Smooth muscle cell (in vitro differentiated cells): ENCODE results near the gene RFTN1. TPM values are rescaled to one million over a fixed set of nuclear protein-coding genes. Genes with fewer than 3 reads are reported as not detected.

Source experiments
- DNase-seq: peaks from one replicate; lab custom pipeline; 2025; ENCODE audit not compliant: unreplicated experiment; lab: John Stamatoyannopoulos, UW
- H2AFZ ChIP-seq: fragments of 200-600 bp; sonication (generic); 2 replicates; pipeline ENCODE4 v1.6.0; 2016; ENCODE audit warnings: antibody characterized with exemption, low read depth, mild to moderate bottlenecking
- H3F3A ChIP-seq: fragments of 200-600 bp; sonication (generic); 2 replicates; pipeline ENCODE4 v1.6.0; 2017; ENCODE audit warnings: antibody characterized with exemption, low read depth
- H3K27ac ChIP-seq: fragments of 200-600 bp; sonication (generic); 2 replicates; pipeline ENCODE4 v1.5.1; 2016; ENCODE audit warnings: low read depth, mild to moderate bottlenecking
- H3K27me3 ChIP-seq: fragments of 200-600 bp; sonication (generic); 2 replicates; pipeline ENCODE4 v1.6.1; 2016; ENCODE audit warnings: low read depth, mild to moderate bottlenecking
- H3K36me3 ChIP-seq: fragments of 200-600 bp; sonication (generic); 2 replicates; pipeline ENCODE4 v1.5.1; 2016; ENCODE audit warnings: low read depth
- H3K4me1 ChIP-seq: fragments of 200-600 bp; sonication (generic); 2 replicates; pipeline ENCODE4 v1.5.1; 2016; ENCODE audit warnings: low read depth
- H3K4me2 ChIP-seq: fragments of 200-600 bp; sonication (generic); 2 replicates; pipeline ENCODE4 v1.6.0; 2016; ENCODE audit warnings: mild to moderate bottlenecking
- H3K4me3 ChIP-seq: fragments of 200-600 bp; sonication (generic); 2 replicates; pipeline ENCODE4 v1.5.1; 2016; ENCODE audit warnings: mild to moderate bottlenecking
- H3K79me2 ChIP-seq: fragments of 200-600 bp; sonication (generic); 2 replicates; pipeline ENCODE4 v1.6.0; 2016; ENCODE audit warnings: low read depth, mild to moderate bottlenecking
- H3K9ac ChIP-seq: fragments of 200-600 bp; sonication (generic); 2 replicates; pipeline ENCODE4 v1.6.0; 2016; ENCODE audit warnings: low read depth
- H3K9me3 ChIP-seq: fragments of 200-600 bp; sonication (generic); replicated peaks from 2 replicates; pipeline ENCODE4 v1.5.1; 2016; ENCODE audit warnings: low read depth
- H4K20me1 ChIP-seq: fragments of 200-600 bp; sonication (generic); 2 replicates; pipeline ENCODE4 v1.6.0; 2016; ENCODE audit warnings: low read depth
- WGBS: methylation state at CpG from one replicate; pipeline ENCODE4 v1.1.7; 2016; ENCODE audit warnings: low lambda C conversion rate; 5-methylcytosine and 5-hydroxymethylcytosine counted together
- polyA plus RNA-seq: library from polyadenylated mRNA; unstranded; fragments of >200 nt; fragmentation: Nextera tagmentation; extraction: Ambion mirVana; gene quantifications from 2 replicates; pipeline ENCODE4 v1.2.1, GENCODE V29; 2016
- total RNA-seq: library from RNA; depleted of rRNA; stranded (reverse); fragments of >200 nt; gene quantifications from 2 replicates; pipeline ENCODE4 v1.2.3, GENCODE V29; 2014
- TF ChIP-seq, protein P1 (sequence below): fragments of 200-600 bp; sonication (generic); IDR thresholded peaks from 2 replicates; pipeline ENCODE4 v1.5.1; 2017; ENCODE audit warnings: borderline replicate concordance, mild to moderate bottlenecking, antibody characterized with exemption; ENCODE audit not compliant: insufficient read depth, poor library complexity, severe bottlenecking

RFTN1 gene
- total and polyA plus RNA-seq, 2 experiments from 2014 or later: 21.7 to 35.6 TPM

GRCh38 chr3:16347548-16347947 lies 166.0 kb downstream of the RFTN1 start:
- no peak overlapping the region for H3K9ac ChIP-seq
- H3K4me1 ChIP-seq: no peaks in the 10 kb centered on the region
- no peak overlapping the region for H3K4me3 ChIP-seq
- DNase-seq: no peak
- WGBS: 93% methylated on average over 4 of the region's 4 CpGs
- H3K36me3 ChIP-seq: no peaks in the 10 kb centered on the region
- H3K9me3 ChIP-seq: no peaks in the 10 kb centered on the region
- TF ChIP-seq, protein P1, sequence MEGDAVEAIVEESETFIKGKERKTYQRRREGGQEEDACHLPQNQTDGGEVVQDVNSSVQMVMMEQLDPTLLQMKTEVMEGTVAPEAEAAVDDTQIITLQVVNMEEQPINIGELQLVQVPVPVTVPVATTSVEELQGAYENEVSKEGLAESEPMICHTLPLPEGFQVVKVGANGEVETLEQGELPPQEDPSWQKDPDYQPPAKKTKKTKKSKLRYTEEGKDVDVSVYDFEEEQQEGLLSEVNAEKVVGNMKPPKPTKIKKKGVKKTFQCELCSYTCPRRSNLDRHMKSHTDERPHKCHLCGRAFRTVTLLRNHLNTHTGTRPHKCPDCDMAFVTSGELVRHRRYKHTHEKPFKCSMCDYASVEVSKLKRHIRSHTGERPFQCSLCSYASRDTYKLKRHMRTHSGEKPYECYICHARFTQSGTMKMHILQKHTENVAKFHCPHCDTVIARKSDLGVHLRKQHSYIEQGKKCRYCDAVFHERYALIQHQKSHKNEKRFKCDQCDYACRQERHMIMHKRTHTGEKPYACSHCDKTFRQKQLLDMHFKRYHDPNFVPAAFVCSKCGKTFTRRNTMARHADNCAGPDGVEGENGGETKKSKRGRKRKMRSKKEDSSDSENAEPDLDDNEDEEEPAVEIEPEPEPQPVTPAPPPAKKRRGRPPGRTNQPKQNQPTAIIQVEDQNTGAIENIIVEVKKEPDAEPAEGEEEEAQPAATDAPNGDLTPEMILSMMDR: no peak
- H3K4me2 ChIP-seq: no peak overlapping the region
- H3K27ac ChIP-seq: no peak overlapping the region
- H3K79me2 ChIP-seq: no peaks in the 10 kb centered on the region
- H3F3A ChIP-seq: no peaks in the 10 kb centered on the region
- no peaks in the 10 kb centered on the region for H3K27me3 ChIP-seq
- H2AFZ ChIP-seq: no peak overlapping the region
- H4K20me1 ChIP-seq: no peaks in the 10 kb centered on the region

DNA sequence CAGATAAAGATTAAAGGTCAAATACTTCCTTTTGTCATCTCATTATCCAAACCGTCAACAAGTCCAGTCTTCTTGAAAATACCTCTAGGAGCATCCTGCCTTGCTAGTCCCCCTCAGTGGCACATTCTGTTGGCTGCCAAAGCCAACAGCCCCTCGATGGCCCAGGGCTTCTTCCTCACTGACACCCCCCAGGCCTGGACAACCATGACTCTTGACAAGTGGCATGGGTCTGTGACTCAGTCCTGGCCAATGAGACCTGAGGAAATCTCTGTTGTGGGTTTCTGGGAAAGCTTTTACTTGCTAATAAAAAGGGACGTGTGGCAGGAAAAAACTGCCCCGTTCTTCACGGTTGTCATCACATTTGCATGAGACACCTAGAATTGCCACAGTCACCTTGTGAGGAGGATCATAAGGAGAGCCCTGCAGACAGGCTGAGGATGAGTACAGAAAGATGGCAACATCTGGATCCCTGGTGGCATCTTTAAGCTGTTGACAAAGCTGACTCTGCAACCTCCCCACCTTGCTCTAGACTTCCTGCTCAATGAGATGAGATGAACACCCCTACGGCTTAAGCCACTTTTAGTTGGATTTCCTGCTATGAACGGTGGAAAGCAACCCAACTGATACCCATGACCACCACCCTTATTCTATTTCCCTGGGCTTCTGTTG lies 167.0 kb downstream of the RFTN1 start:
- TF ChIP-seq, protein P1: no peak
- no peaks in the 10 kb centered on the region for H4K20me1 ChIP-seq
- no peaks in the 10 kb centered on the region for H3K4me1 ChIP-seq
- no peak overlapping the region for H3K9ac ChIP-seq
- no peaks in the 10 kb centered on the region for H3K79me2 ChIP-seq
- no peak overlapping the region for H3K4me2 ChIP-seq
- no peaks in the 10 kb centered on the region for H3K9me3 ChIP-seq
- H3F3A ChIP-seq: no peaks in the 10 kb centered on the region
- H3K4me3 ChIP-seq: no peak overlapping the region
- no peak overlapping the region for H2AFZ ChIP-seq
- H3K27me3 ChIP-seq: no peaks in the 10 kb centered on the region
- 88% methylated on average over 7 of the region's 7 CpGs for WGBS
- no peaks in the 10 kb centered on the region for H3K36me3 ChIP-seq
- DNase-seq: no peak
- no peak overlapping the region for H3K27ac ChIP-seq

- DNase-seq: no peak
- H3K27ac ChIP-seq: no peak overlapping the region
- H3F3A ChIP-seq: no peaks in the 10 kb centered on the region
- TF ChIP-seq, protein P1: no peak
- H3K27me3 ChIP-seq: no peaks in the 10 kb centered on the region
- H4K20me1 ChIP-seq: peaks cover 13% of the 10 kb centered on the region
- 94% methylated on average over 1 of the region's 1 CpG for WGBS
- no peak overlapping the region for H2AFZ ChIP-seq
- H3K4me1 ChIP-seq: no peaks in the 10 kb centered on the region
- no peaks in the 10 kb centered on the region for H3K36me3 ChIP-seq
- no peaks in the 10 kb centered on the region for H3K79me2 ChIP-seq
- H3K9me3 ChIP-seq: no peaks in the 10 kb centered on the region
- H3K9ac ChIP-seq: no peak overlapping the region
- no peak overlapping the region for H3K4me3 ChIP-seq
- H3K4me2 ChIP-seq: no peak overlapping the region
These were observed 170.4 kb downstream of the RFTN1 start for GRCh38 chr3:16343101-16343500.

- Histone ChIP-seq H3K9ac (peak overlapping the region; percentile 7), H3K4me2 (peak overlapping the region; percentile 35), H3K4me3 (no peak overlapping the region), H4K20me1 (peaks cover 15% of the 10 kb centered on the region), H3K27me3 (no peaks in the 10 kb centered on the region), H3K79me2 (no peaks in the 10 kb centered on the region), H3F3A (no peaks in the 10 kb centered on the region), H3K27ac (peak overlapping the region; percentile 65), H3K36me3 (peaks cover 5% of the 10 kb centered on the region), H3K9me3 (no peaks in the 10 kb centered on the region), H2AFZ (no peak overlapping the region), H3K4me1 (no peaks in the 10 kb centered on the region)
- TF ChIP-seq, protein P1: no peak
- DNase-seq: no peak
- WGBS: 26% methylated on average over 1 of the region's 1 CpG
These were observed 174.5 kb downstream of the RFTN1 start for GRCh38 chr3:16338999-16339398.
